ENCODE measurements around the gene WNT9A. TPM values are rescaled to one million over a fixed set of nuclear protein-coding genes. Genes with fewer than 3 reads are reported as not detected.
"Not testable (repeated sequence)": the region's sequence is repeated elsewhere in the genome, so short reads cannot be mapped to it uniquely, and the experiment has no call there.

WNT9A gene
- polyA plus RNA-seq, 4 donors: 0.27 to 2.7 (median 1.2) TPM

DNA sequence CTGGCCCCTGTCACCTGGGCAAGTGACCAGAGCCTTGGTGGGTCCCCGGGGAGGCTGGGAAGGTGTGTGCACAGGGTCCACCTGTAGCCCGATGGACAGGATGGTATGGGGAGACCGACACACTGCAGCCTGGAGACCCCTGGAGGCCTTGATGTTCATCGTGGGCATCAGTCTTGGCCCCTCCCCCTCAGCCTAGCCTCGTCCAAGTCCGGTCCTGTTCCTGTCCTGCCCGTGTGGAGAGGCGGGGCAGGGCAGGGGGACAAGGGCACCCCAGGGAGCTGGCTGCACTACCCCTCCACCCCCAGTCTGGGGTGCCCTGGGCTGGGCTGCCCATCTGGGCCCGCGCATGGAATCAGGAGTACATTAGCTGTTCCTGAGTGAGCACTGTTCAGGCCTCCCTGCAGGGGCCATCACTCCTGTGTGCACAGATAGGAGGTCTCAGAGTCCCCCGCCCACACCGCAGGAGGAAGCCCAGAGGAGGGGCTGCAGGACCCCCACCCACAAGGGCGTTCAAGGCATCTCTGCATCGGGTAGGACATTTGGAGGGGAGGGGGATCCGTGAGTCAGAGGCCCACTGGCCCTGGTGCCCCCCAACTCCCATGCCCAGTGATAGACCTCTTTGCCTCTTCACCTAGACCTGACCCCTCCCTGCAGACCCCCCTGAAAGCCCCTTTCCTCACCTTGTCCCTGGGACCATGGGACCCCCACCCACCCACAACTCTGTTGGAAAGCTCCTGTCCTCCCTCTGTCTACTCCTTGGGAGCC, 63.2 kb downstream of the WNT9A start:
- DNase-seq (no peak), FAIRE-seq (no peak)
- WGBS, 3 donors: 77 to 83% (median 79%) methylated on average over 14 to 15 of the region's 15 CpGs
- Histone ChIP-seq H3K4me1 (ENCODE audit: control insufficient read depth in 3 of 3, insufficient read depth in 2 of 3, low read depth in 1 of 3, low read length in 2 of 3) (peaks cover 0 to 20% (median 3%) of the 10 kb centered on the region in 3 donors), H3K36me3 (ENCODE audit: control insufficient read depth in 3 of 3, insufficient read depth in 2 of 3, low read depth in 1 of 3, low read length in 3 of 3) (no peaks in the 10 kb centered on the region), H3K9me3 (ENCODE audit: control insufficient read depth in 2 of 2, insufficient read depth in 1 of 2, low read depth in 1 of 2, low read length in 1 of 2) (no peaks in the 10 kb centered on the region), H3K27ac (ENCODE audit: low read depth in 1 of 3, low read length in 2 of 3) (no peak overlapping the region), H3K4me3 (ENCODE audit: low read depth in 1 of 3, low read length in 3 of 3) (no peak overlapping the region), H3K27me3 (ENCODE audit: control insufficient read depth in 3 of 3, insufficient read depth in 3 of 3, low read length in 3 of 3) (peaks cover 0 to 10% (median 0%) of the 10 kb centered on the region in 3 donors)

DNA sequence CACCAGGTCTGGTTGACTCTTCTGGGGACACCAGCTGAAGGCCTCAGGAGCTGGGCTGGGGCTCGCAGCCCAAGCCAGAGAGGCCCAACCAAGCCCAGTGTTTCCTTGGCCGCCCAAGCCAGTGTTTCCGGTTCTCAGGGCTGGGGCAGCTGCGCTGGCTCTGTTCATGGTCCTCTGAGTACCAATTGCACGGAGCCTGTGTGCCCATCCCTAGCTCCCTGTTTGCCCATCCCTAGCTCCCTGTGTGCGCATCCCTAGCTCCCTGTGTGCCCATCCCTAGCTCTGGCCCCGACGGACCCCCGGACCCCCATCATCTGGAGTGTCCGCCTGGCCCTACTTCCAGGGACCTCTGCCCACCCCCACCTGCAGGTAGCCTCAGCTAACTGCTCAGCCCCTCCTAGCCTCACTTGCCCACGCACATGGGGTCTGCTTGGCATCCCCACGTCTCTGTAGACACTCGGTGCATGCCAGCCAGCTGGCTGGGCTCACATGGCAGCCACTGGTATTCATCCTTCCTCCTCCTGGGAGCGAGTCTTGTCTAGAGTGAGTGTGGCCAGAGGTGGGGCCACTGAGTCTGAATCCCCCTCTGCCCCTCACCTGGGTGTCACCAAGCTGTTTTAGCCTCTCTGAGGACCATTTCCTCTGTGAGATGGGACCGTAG, 64.0 kb downstream of the WNT9A start:
- no peaks in the 10 kb centered on the region for H3K36me3 ChIP-seq (ENCODE audit: control insufficient read depth in 3 of 3, insufficient read depth in 2 of 3, low read depth in 1 of 3, low read length in 3 of 3)
- 85 to 92% (median 89%) methylated on average over 14 to 15 of the region's 15 CpGs for WGBS, 3 donors
- FAIRE-seq: no peak

DNA sequence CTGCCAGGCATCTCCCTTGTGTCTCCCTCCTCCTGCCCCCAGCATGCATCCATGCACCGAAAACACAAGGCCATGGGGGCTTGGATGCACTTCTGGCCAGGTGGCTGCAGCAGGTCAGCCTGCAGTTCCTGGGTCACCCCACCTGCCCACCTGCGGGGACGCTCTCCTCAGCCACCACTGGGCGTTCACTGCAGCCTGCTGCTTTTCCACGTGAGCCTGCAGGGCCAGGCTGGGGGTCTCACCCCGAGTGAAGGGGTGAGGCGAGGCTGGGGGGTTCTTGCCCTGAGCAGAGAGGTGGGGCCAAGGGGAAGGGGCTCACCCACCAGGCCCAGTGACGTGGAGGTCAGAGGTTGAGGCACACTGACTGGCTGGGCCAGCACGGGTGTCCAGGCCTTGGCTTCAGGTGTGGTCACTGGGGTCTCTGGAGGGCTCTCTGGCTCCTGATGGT, 64.6 kb downstream of the WNT9A start:
- Histone ChIP-seq H3K4me3 (ENCODE audit: low read depth in 1 of 3, low read length in 3 of 3) (no peak overlapping the region), H3K27me3 (ENCODE audit: control insufficient read depth in 3 of 3, insufficient read depth in 3 of 3, low read length in 3 of 3) (peaks cover 0 to 10% (median 0%) of the 10 kb centered on the region in 3 donors), H3K9me3 (ENCODE audit: control insufficient read depth in 2 of 2, insufficient read depth in 1 of 2, low read depth in 1 of 2, low read length in 1 of 2) (no peaks in the 10 kb centered on the region), H3K27ac (ENCODE audit: low read depth in 1 of 3, low read length in 2 of 3) (no peak overlapping the region), H3K4me1 (ENCODE audit: control insufficient read depth in 3 of 3, insufficient read depth in 2 of 3, low read depth in 1 of 3, low read length in 2 of 3) (peaks cover 0 to 20% (median 3%) of the 10 kb centered on the region in 3 donors), H3K36me3 (ENCODE audit: control insufficient read depth in 3 of 3, insufficient read depth in 2 of 3, low read depth in 1 of 3, low read length in 3 of 3) (no peaks in the 10 kb centered on the region)
- 73 to 89% (median 84%) methylated on average over 9 of the region's 9 CpGs for WGBS, 3 donors
- no peak for FAIRE-seq
- no peak for DNase-seq

More for the DNA sequence above, 64.0 kb downstream of the WNT9A start:
- peaks cover 0 to 20% (median 3%) of the 10 kb centered on the region in 3 donors for H3K4me1 ChIP-seq (ENCODE audit: control insufficient read depth in 3 of 3, insufficient read depth in 2 of 3, low read depth in 1 of 3, low read length in 2 of 3)
- H3K27me3 ChIP-seq (ENCODE audit: control insufficient read depth in 3 of 3, insufficient read depth in 3 of 3, low read length in 3 of 3): peaks cover 0 to 10% (median 0%) of the 10 kb centered on the region in 3 donors
- no peak overlapping the region for H3K27ac ChIP-seq (ENCODE audit: low read depth in 1 of 3, low read length in 2 of 3)
- no peak overlapping the region for H3K4me3 ChIP-seq (ENCODE audit: low read depth in 1 of 3, low read length in 3 of 3)
- DNase-seq: no peak
- no peaks in the 10 kb centered on the region for H3K9me3 ChIP-seq (ENCODE audit: control insufficient read depth in 2 of 2, insufficient read depth in 1 of 2, low read depth in 1 of 2, low read length in 1 of 2)

DNA sequence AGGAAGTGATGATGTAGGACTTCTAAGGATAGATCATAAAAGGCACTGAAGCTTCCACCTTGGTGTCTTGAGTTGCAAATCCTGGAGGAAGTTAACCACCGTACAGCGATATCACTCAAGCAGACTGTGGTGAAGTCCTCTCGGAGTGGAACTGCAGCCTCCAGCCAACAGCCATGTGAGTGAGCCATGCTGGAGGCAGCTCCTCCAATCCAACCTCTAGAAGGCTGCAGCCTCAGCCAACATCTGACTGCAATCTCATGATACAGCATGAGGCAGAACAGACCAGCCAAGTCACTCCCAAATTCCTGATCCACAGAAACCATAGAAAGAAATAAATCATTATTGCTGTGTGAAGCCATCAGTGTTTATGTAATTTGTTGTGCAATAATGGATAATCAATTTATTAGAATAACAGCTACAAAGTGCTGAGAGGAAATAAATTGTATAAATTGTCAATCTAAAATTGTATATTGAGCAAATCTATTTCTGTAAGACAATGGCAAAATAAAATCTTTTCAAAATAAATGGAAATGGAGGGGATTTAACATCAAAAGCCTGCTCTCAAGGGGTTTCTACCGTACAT, 67.3 kb downstream of the WNT9A start:
- DNase-seq (no peak), FAIRE-seq (no peak)
- no peaks in the 10 kb centered on the region for H3K27me3 ChIP-seq (ENCODE audit: control insufficient read depth in 3 of 3, insufficient read depth in 3 of 3, low read length in 3 of 3)
- H3K27ac ChIP-seq (ENCODE audit: low read depth in 1 of 3, low read length in 2 of 3): no peak overlapping the region
- no peaks in the 10 kb centered on the region for H3K9me3 ChIP-seq (ENCODE audit: control insufficient read depth in 2 of 2, insufficient read depth in 1 of 2, low read depth in 1 of 2, low read length in 1 of 2)
- WGBS, 3 donors: 71 to 86% (median 75%) methylated on average over 4 of the region's 4 CpGs
- peaks cover 0 to 1% (median 0%) of the 10 kb centered on the region in 3 donors for H3K4me1 ChIP-seq (ENCODE audit: control insufficient read depth in 3 of 3, insufficient read depth in 2 of 3, low read depth in 1 of 3, low read length in 2 of 3)
- no peak overlapping the region for H3K4me3 ChIP-seq (ENCODE audit: low read depth in 1 of 3, low read length in 3 of 3)
- no peaks in the 10 kb centered on the region for H3K36me3 ChIP-seq (ENCODE audit: control insufficient read depth in 3 of 3, insufficient read depth in 2 of 3, low read depth in 1 of 3, low read length in 3 of 3)

DNA sequence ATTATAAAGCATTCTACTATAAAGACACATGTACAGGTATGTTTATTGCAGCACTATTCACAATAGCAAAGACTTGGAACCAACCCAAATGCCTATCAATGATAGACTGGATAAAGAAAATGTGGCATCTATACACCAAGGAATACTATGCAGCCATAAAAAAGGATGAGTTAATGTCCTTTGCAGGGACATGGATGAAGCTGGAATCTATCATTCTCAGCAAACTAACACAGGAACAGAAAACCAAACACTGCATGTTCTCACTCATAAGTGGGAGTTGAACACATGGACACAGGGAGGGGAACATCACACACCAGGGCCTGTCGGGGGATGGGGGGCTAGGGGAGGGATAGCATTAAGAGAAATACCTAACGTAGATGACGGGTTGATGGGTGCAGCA, 69.9 kb downstream of the WNT9A start:
- 91 to 95% (median 94%) methylated on average over 3 of the region's 3 CpGs for WGBS, 3 donors
- H3K27me3 ChIP-seq (ENCODE audit: control insufficient read depth in 3 of 3, insufficient read depth in 3 of 3, low read length in 3 of 3); FAIRE-seq: not testable (repeated sequence)

DNA sequence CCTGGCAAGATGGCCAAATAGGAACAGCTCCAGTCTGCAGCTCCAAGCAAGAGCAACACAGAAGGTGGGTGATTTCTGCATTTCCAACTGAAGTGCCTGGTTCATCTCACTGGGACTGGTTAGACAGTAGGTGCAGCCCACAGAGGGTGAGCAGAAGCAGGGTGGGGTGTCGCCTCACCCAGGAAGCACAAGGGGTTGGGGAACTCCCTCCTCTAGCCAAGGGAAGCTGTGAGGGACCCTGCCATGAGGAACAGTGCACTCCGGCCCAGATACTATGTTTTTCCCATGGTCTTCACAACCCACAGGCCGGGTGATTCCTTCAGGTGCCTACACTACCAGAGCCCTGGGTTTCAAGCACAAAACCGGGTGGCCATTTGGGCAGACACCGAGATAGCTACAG, 75.8 kb downstream of the WNT9A start:
- H3K4me3 ChIP-seq (ENCODE audit: low read depth in 1 of 3, low read length in 3 of 3); FAIRE-seq: not testable (repeated sequence)

More for the DNA sequence above, 69.9 kb downstream of the WNT9A start:
- DNase-seq; H3K36me3 ChIP-seq (ENCODE audit: control insufficient read depth in 3 of 3, insufficient read depth in 2 of 3, low read depth in 1 of 3, low read length in 3 of 3); H3K4me3 ChIP-seq (ENCODE audit: low read depth in 1 of 3, low read length in 3 of 3); H3K4me1 ChIP-seq (ENCODE audit: control insufficient read depth in 3 of 3, insufficient read depth in 2 of 3, low read depth in 1 of 3, low read length in 2 of 3); H3K27ac ChIP-seq (ENCODE audit: low read depth in 1 of 3, low read length in 2 of 3); H3K9me3 ChIP-seq (ENCODE audit: control insufficient read depth in 2 of 2, insufficient read depth in 1 of 2, low read depth in 1 of 2, low read length in 1 of 2): not testable (repeated sequence)

DNA sequence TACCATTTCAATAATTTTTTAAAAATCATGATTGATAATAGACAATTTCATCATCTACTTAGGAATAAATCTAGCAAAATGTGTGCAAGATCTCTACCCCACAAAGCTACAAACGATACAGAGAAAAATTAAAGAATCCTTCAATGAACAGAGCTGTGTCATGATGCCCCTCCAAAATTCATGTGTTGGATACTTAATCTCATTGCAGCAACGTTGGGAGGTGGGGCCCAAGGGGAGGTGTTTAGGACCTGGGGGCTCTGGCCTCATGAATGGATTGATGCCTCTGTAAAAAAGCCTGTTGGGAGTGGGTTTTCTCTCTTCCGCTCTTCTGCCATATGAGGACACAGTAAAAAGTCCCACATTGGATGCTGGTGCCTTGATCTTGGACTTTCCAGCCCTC, 77.4 kb downstream of the WNT9A start:
- Histone ChIP-seq H3K4me3 (ENCODE audit: low read depth in 1 of 3, low read length in 3 of 3) (no peak overlapping the region), H3K36me3 (ENCODE audit: control insufficient read depth in 3 of 3, insufficient read depth in 2 of 3, low read depth in 1 of 3, low read length in 3 of 3) (no peaks in the 10 kb centered on the region), H3K27ac (ENCODE audit: low read depth in 1 of 3, low read length in 2 of 3) (no peak overlapping the region), H3K4me1 (ENCODE audit: control insufficient read depth in 3 of 3, insufficient read depth in 2 of 3, low read depth in 1 of 3, low read length in 2 of 3) (no peaks in the 10 kb centered on the region), H3K27me3 (ENCODE audit: control insufficient read depth in 3 of 3, insufficient read depth in 3 of 3, low read length in 3 of 3) (peaks cover 0 to 4% (median 0%) of the 10 kb centered on the region in 3 donors), H3K9me3 (ENCODE audit: control insufficient read depth in 2 of 2, insufficient read depth in 1 of 2, low read depth in 1 of 2, low read length in 1 of 2) (peaks cover 0 to 2% of the 10 kb centered on the region in 2 donors)
- WGBS, 3 donors: 66 to 70% (median 67%) methylated on average over 3 of the region's 3 CpGs
- DNase-seq: no peak
- no peak for FAIRE-seq

More for the DNA sequence above, 75.8 kb downstream of the WNT9A start:
- 69 to 91% (median 77%) methylated on average over 5 of the region's 5 CpGs for WGBS, 3 donors
- not testable (repeated sequence) for DNase-seq; H3K27ac ChIP-seq (ENCODE audit: low read depth in 1 of 3, low read length in 2 of 3); H3K36me3 ChIP-seq (ENCODE audit: control insufficient read depth in 3 of 3, insufficient read depth in 2 of 3, low read depth in 1 of 3, low read length in 3 of 3); H3K9me3 ChIP-seq (ENCODE audit: control insufficient read depth in 2 of 2, insufficient read depth in 1 of 2, low read depth in 1 of 2, low read length in 1 of 2); H3K4me1 ChIP-seq (ENCODE audit: control insufficient read depth in 3 of 3, insufficient read depth in 2 of 3, low read depth in 1 of 3, low read length in 2 of 3); H3K27me3 ChIP-seq (ENCODE audit: control insufficient read depth in 3 of 3, insufficient read depth in 3 of 3, low read length in 3 of 3)

DNA sequence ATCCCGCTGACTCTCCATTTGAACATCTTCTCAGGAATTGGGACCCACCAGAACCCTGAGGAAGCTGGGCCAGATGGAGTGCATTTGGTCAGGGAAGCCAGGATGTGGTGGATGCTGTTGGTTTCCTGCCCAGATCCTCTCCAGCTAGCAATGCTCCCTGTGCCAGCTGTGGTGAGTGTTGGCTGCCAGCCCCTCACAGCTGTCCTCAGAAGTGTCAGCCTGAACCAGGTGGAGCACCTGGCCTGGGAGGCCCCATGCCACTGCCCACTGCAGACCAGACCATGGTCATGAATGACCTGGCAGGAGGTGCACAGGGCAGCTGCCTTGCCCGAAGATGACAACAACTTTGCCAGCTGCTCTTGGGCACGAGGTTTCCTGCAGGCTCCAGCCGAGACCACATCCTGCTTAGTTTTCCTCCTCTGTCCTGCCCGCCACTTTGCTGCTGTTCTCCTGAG, 77.9 kb downstream of the WNT9A start:
- DNase-seq (no peak), FAIRE-seq (no peak)
- H3K4me1 ChIP-seq (ENCODE audit: control insufficient read depth in 3 of 3, insufficient read depth in 2 of 3, low read depth in 1 of 3, low read length in 2 of 3): no peaks in the 10 kb centered on the region
- H3K27me3 ChIP-seq (ENCODE audit: control insufficient read depth in 3 of 3, insufficient read depth in 3 of 3, low read length in 3 of 3): peaks cover 0 to 4% (median 0%) of the 10 kb centered on the region in 3 donors
- H3K36me3 ChIP-seq (ENCODE audit: control insufficient read depth in 3 of 3, insufficient read depth in 2 of 3, low read depth in 1 of 3, low read length in 3 of 3): no peaks in the 10 kb centered on the region
- H3K9me3 ChIP-seq (ENCODE audit: control insufficient read depth in 2 of 2, insufficient read depth in 1 of 2, low read depth in 1 of 2, low read length in 1 of 2): peaks cover 0 to 7% of the 10 kb centered on the region in 2 donors
- no peak overlapping the region for H3K4me3 ChIP-seq (ENCODE audit: low read depth in 1 of 3, low read length in 3 of 3)
- 54 to 81% (median 67%) methylated on average over 5 of the region's 5 CpGs for WGBS, 3 donors
- no peak overlapping the region for H3K27ac ChIP-seq (ENCODE audit: low read depth in 1 of 3, low read length in 2 of 3)

Data from small intestine (tissue), 7 donors.